ENCODE results near the gene GRIK2.
"Not testable (repeated sequence)": the region's sequence is repeated elsewhere in the genome, so short reads cannot be mapped to it uniquely, and the experiment has no call there.

Gene GRIK2

DNA sequence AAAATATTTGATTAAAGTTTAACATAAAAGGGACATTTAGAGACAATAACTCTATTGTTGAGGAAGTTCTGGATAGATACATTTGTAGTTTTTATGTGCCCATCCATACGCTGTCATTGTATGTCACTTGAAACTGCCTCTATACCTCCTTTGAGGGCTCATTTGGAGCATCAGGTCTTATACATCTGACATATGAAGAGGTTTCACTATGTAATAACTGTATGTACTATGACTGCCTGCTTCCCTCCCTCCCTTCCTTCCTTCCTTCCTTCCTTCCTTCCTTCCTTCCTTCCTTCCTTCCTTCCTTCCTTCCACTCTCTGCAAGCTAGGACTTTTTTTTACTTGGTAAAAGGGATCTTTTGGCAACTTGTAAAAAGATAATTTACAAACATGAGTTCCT, 657.5 kb downstream of the GRIK2 start:
- Histone ChIP-seq H3K27me3 (ENCODE audit: insufficient read depth, low read length) (no peaks in the 10 kb centered on the region), H2AFZ (ENCODE audit: low read depth, low read length) (no peak overlapping the region), H3K4me1 (ENCODE audit: insufficient read depth, low read length) (no peaks in the 10 kb centered on the region), H3K36me3 (ENCODE audit: insufficient read depth, low read length) (no peaks in the 10 kb centered on the region), H3K9me3 (ENCODE audit: low read length) (no peaks in the 10 kb centered on the region), H3K4me3 (ENCODE audit: low read length) (no peak overlapping the region)

DNA sequence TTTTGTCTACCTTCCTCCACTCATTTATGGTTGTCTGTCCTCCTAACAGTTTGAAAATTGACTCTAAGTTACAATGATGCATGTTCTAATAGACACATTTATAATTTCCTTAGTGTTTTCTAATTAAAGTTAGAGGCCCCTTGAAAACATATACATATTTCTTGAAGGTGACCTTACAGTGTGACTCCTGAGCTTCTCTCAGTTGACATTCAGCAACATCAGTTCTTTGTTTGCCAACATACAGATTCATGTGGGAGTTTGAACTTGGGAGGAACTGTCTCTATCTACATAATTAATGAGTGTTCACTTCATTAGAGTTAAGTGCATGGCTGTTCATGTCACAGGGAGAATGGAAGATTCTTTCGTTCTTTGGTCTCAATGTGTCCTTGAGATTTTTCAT, 658.2 kb downstream of the GRIK2 start:
- H3K4me3 ChIP-seq (ENCODE audit: low read length) = no peak overlapping the region
- no peaks in the 10 kb centered on the region for H3K36me3 ChIP-seq (ENCODE audit: insufficient read depth, low read length)
- no peaks in the 10 kb centered on the region for H3K27me3 ChIP-seq (ENCODE audit: insufficient read depth, low read length)
- no peaks in the 10 kb centered on the region for H3K9me3 ChIP-seq (ENCODE audit: low read length)
- no peaks in the 10 kb centered on the region for H3K4me1 ChIP-seq (ENCODE audit: insufficient read depth, low read length)
- H2AFZ ChIP-seq (ENCODE audit: low read depth, low read length) = no peak overlapping the region

DNA sequence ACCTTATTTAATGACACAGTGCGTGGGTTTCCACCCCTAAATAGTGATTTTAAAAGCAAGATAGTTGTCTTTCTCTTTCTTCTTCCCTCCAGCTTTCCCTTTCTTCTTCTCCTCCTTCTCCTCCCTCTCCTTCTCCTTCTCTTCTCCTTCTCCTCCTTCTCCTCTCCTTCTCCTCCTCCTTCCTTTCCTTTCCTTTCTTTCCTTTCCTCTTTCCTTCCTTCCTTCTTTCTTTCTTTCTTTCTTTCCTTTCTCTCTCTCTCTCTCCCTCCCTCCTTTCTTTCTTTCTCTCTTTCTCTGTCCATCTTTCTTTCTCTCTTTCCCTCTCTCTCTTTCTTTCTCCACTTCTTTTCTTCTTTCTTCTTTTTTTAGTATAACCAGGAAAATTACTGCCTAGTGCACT, 670.6 kb downstream of the GRIK2 start:
- H3K4me3 ChIP-seq (ENCODE audit: low read length) = no peak overlapping the region
- peaks cover 14% of the 10 kb centered on the region for H3K4me1 ChIP-seq (ENCODE audit: insufficient read depth, low read length)
- H2AFZ ChIP-seq (ENCODE audit: low read depth, low read length) = no peak overlapping the region
- no peaks in the 10 kb centered on the region for H3K36me3 ChIP-seq (ENCODE audit: insufficient read depth, low read length)
- H3K27me3 ChIP-seq (ENCODE audit: insufficient read depth, low read length) = no peaks in the 10 kb centered on the region
- H3K9me3 ChIP-seq (ENCODE audit: low read length) = no peaks in the 10 kb centered on the region

DNA sequence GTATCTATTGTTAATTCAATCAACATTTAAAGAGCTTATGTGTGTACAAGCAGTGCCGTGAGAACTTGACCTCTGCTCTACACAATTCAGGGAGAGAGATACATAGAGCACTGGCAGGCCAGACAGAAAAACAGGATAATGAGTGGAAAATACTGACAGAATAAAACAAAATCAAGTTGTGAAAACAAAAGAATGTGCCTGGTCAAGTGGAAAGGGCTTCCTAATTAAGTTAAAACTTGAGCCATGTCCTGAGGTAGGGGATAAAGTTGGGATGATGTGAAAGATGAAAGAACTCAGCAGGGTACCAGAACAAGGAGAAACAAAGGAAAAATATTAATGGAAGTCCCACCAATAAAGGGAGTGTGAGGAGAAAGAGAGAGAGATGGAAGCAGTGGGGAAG, 672.8 kb downstream of the GRIK2 start:
- H3K9me3 ChIP-seq (ENCODE audit: low read length) = no peaks in the 10 kb centered on the region
- no peak overlapping the region for H2AFZ ChIP-seq (ENCODE audit: low read depth, low read length)
- H3K36me3 ChIP-seq (ENCODE audit: insufficient read depth, low read length) = no peaks in the 10 kb centered on the region
- peaks cover 14% of the 10 kb centered on the region for H3K4me1 ChIP-seq (ENCODE audit: insufficient read depth, low read length)
- H3K4me3 ChIP-seq (ENCODE audit: low read length) = no peak overlapping the region
- H3K27me3 ChIP-seq (ENCODE audit: insufficient read depth, low read length) = no peaks in the 10 kb centered on the region

DNA sequence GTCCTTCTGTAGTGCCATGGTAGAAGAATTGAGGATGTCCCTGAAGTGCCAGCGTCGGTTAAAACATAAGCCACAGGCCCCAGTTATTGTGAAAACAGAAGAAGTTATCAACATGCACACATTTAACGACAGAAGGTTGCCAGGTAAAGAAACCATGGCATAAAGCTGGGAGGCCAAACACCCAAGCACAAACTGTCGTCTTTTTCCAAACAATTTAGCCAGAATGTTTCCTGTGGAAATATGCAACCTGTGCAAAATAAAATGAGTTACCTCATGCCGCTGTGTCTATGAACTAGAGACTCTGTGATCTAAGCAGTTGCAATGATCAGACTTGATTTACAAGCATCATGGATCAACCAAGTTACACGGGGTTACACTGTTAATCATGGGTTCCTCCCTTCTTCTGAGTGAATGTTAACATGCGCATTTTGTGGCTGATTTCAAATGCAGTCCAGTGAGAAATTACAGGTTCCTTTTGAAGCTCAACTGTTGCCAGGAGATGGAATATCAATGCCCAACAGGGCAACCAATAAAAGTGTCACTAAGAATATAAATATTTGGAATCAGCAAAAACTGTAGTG, 674.9 kb downstream of the GRIK2 start:
- Histone ChIP-seq H3K4me1 (ENCODE audit: insufficient read depth, low read length) (peaks cover 14% of the 10 kb centered on the region), H3K36me3 (ENCODE audit: insufficient read depth, low read length) (no peaks in the 10 kb centered on the region), H3K9me3 (ENCODE audit: low read length) (no peaks in the 10 kb centered on the region), H3K27me3 (ENCODE audit: insufficient read depth, low read length) (no peaks in the 10 kb centered on the region), H3K4me3 (ENCODE audit: low read length) (no peak overlapping the region), H2AFZ (ENCODE audit: low read depth, low read length) (no peak overlapping the region)

DNA sequence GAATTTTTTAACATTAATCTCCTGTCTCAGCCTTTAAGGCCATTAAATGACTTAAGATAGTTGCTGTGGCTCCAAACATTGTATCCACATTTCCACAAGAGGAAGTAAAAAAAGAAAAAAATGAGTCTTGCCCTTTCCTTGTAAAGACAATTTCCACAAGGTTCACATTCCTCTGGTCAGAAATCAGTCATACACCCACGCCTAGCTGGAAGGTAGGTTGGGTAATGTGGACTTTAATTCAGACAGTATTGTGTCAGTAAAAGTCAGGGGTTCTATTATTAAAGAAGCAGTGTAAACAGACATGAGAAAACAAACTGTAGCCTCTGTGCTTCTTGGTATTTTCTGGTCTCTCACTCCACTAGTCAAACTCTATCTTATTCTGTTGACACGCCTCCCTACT, 682.0 kb downstream of the GRIK2 start:
- no peak overlapping the region for H3K4me3 ChIP-seq (ENCODE audit: low read length)
- H3K9me3 ChIP-seq (ENCODE audit: low read length) = no peaks in the 10 kb centered on the region
- no peaks in the 10 kb centered on the region for H3K4me1 ChIP-seq (ENCODE audit: insufficient read depth, low read length)
- H3K36me3 ChIP-seq (ENCODE audit: insufficient read depth, low read length) = no peaks in the 10 kb centered on the region
- no peak overlapping the region for H2AFZ ChIP-seq (ENCODE audit: low read depth, low read length)
- no peaks in the 10 kb centered on the region for H3K27me3 ChIP-seq (ENCODE audit: insufficient read depth, low read length)

DNA sequence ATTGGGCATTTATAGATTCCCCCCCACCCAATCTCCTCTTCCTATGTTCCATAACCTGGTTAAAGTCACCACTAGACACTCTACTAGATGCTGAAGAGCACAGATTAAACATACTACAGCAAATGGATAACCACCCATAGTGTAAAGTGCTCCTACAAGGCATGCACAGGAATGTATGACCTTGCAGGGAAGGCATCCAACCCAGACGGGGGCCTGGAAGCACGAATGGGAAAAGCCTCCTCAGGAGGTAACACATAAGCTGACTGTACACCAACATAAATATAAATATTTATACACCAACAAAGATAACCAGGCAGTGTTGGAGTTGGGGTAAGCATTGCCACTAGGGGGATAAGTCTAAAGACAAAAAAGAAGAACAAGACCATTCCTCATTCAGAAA, 691.7 kb downstream of the GRIK2 start:
- H2AFZ ChIP-seq (ENCODE audit: low read depth, low read length) = no peak overlapping the region
- no peaks in the 10 kb centered on the region for H3K27me3 ChIP-seq (ENCODE audit: insufficient read depth, low read length)
- H3K4me1 ChIP-seq (ENCODE audit: insufficient read depth, low read length) = no peaks in the 10 kb centered on the region
- no peaks in the 10 kb centered on the region for H3K9me3 ChIP-seq (ENCODE audit: low read length)
- no peaks in the 10 kb centered on the region for H3K36me3 ChIP-seq (ENCODE audit: insufficient read depth, low read length)
- no peak overlapping the region for H3K4me3 ChIP-seq (ENCODE audit: low read length)

DNA sequence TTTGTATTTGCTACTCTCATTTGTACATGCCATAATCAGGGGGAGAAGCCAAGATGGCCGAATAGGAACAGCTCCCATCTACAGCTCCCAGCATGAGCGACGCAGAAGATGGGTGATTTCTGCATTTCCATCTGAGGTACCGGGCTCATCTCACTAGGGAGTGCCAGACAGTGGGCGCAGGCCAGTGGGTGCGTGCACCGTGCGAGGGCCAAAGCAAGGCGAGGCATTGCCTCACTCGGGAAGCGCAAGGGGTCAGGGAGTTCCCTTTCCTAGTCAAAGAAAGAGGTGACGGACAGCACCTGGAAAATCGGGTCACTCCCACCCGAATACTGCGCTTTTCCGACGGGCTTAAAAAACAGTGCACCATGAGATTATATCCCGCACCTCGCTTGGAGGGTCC, 694.7 kb downstream of the GRIK2 start:
- H3K27me3 ChIP-seq (ENCODE audit: insufficient read depth, low read length); H3K36me3 ChIP-seq (ENCODE audit: insufficient read depth, low read length); H3K4me3 ChIP-seq (ENCODE audit: low read length); H2AFZ ChIP-seq (ENCODE audit: low read depth, low read length); H3K9me3 ChIP-seq (ENCODE audit: low read length); H3K4me1 ChIP-seq (ENCODE audit: insufficient read depth, low read length): not testable (repeated sequence)

DNA sequence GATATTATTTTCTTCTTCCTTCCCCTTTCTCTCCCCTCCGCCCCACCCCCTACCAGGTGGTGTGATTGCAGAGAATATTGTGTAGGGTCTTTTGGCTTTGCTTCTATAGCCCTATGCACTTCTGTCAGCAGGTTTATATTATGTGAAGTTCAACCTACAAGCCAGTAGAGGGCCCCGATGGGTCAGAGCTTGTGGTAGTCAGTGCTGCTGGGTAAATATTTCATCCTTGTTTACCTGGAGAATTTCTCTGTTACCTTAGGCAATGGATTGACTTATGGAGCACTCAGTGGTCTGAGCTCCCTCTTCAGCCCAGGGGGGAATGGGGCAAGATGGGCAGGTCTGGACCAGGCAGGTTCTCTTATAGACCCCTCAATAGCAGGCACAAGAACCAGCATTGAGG, 720.9 kb downstream of the GRIK2 start:
- H3K36me3 ChIP-seq (ENCODE audit: insufficient read depth, low read length) = no peaks in the 10 kb centered on the region
- no peak overlapping the region for H2AFZ ChIP-seq (ENCODE audit: low read depth, low read length)
- H3K4me3 ChIP-seq (ENCODE audit: low read length) = no peak overlapping the region
- no peaks in the 10 kb centered on the region for H3K9me3 ChIP-seq (ENCODE audit: low read length)
- H3K4me1 ChIP-seq (ENCODE audit: insufficient read depth, low read length) = no peaks in the 10 kb centered on the region
- no peaks in the 10 kb centered on the region for H3K27me3 ChIP-seq (ENCODE audit: insufficient read depth, low read length)

DNA sequence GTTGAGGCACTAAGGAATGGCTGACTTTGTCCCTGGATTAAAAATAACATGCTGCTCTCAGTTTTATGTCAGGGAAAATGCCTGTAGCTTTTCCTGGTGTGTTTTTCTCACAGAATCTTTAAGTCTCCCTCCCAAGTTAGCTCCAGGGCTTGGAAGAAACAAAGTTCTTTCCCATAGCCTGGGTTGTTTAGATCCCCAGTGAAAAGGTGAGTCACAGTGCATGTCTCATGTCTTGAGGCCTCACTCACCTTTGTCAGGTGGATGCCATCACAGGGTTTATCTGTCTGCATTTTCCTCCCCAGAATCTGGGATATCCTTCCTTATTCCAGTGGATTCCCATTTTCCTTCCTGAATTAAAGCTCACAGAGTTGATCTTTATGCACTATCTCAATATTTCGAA, 722.4 kb downstream of the GRIK2 start:
- Histone ChIP-seq H3K9me3 (ENCODE audit: low read length) (no peaks in the 10 kb centered on the region), H3K36me3 (ENCODE audit: insufficient read depth, low read length) (no peaks in the 10 kb centered on the region), H2AFZ (ENCODE audit: low read depth, low read length) (no peak overlapping the region)

DNA sequence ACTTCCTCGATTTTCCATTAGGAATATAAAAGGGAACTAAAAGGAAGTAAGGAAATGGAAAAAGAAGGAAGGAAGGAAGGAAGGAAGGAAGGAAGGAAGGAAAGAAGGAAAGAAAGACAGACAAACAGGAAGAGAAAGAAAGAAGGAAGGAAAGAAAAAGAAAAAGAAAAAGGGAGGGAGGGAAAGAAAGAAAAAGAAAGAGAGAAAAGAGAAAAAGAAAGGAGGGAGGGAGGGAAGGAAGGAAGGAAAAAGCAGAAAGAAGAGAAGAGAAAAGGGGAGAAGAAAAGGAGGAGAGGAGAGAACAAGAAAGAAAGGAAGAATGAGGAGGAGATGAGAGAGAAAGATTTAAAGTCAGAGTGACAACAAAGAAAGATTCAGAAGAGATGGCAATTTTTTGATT, 724.5 kb downstream of the GRIK2 start:
- H3K9me3 ChIP-seq (ENCODE audit: low read length) = no peaks in the 10 kb centered on the region
- H3K4me1 ChIP-seq (ENCODE audit: insufficient read depth, low read length) = no peaks in the 10 kb centered on the region
- H3K36me3 ChIP-seq (ENCODE audit: insufficient read depth, low read length) = no peaks in the 10 kb centered on the region
- H3K27me3 ChIP-seq (ENCODE audit: insufficient read depth, low read length) = no peaks in the 10 kb centered on the region
- H2AFZ ChIP-seq (ENCODE audit: low read depth, low read length) = no peak overlapping the region
- H3K4me3 ChIP-seq (ENCODE audit: low read length) = no peak overlapping the region

More for the DNA sequence above, 722.4 kb downstream of the GRIK2 start:
- Histone ChIP-seq H3K27me3 (ENCODE audit: insufficient read depth, low read length) (no peaks in the 10 kb centered on the region), H3K4me3 (ENCODE audit: low read length) (no peak overlapping the region), H3K4me1 (ENCODE audit: insufficient read depth, low read length) (no peaks in the 10 kb centered on the region)
